ENCODE results near the gene SLC26A9. TPM values are rescaled to one million over a fixed set of nuclear protein-coding genes. Genes with fewer than 3 reads are reported as not detected.
"Not testable (repeated sequence)": the region's sequence is repeated elsewhere in the genome, so short reads cannot be mapped to it uniquely, and the experiment has no call there.

Gene SLC26A9
- total and polyA plus RNA-seq, 8 donors: 4.1 to 42.5 (median 6.8) TPM

- Histone ChIP-seq H3K27me3 (no peaks in the 10 kb centered on the region), H3K36me3 (no peaks in the 10 kb centered on the region), H3K4me3 (no peak overlapping the region), H3K27ac (no peak overlapping the region), H3K4me1 (peaks cover 3 to 8% of the 10 kb centered on the region in 2 donors), H3K9me3 (no peaks in the 10 kb centered on the region)
- ATAC-seq: no peak
- intact Hi-C loops (cut with DNase I): loop anchor here in 1 of 2 donors (10.0 kb wide), 2 partner anchors 119 to 201 kb away; partner anchors contain the start of gene AVPR1B
- DNase-seq: no peak
- TF ChIP-seq, protein P1, sequence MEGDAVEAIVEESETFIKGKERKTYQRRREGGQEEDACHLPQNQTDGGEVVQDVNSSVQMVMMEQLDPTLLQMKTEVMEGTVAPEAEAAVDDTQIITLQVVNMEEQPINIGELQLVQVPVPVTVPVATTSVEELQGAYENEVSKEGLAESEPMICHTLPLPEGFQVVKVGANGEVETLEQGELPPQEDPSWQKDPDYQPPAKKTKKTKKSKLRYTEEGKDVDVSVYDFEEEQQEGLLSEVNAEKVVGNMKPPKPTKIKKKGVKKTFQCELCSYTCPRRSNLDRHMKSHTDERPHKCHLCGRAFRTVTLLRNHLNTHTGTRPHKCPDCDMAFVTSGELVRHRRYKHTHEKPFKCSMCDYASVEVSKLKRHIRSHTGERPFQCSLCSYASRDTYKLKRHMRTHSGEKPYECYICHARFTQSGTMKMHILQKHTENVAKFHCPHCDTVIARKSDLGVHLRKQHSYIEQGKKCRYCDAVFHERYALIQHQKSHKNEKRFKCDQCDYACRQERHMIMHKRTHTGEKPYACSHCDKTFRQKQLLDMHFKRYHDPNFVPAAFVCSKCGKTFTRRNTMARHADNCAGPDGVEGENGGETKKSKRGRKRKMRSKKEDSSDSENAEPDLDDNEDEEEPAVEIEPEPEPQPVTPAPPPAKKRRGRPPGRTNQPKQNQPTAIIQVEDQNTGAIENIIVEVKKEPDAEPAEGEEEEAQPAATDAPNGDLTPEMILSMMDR (IDR thresholded peaks at IDR 0.05): no peak
Measured at GRCh38 chr1:205914155-205914507, 29.1 kb downstream of the SLC26A9 start.

DNA sequence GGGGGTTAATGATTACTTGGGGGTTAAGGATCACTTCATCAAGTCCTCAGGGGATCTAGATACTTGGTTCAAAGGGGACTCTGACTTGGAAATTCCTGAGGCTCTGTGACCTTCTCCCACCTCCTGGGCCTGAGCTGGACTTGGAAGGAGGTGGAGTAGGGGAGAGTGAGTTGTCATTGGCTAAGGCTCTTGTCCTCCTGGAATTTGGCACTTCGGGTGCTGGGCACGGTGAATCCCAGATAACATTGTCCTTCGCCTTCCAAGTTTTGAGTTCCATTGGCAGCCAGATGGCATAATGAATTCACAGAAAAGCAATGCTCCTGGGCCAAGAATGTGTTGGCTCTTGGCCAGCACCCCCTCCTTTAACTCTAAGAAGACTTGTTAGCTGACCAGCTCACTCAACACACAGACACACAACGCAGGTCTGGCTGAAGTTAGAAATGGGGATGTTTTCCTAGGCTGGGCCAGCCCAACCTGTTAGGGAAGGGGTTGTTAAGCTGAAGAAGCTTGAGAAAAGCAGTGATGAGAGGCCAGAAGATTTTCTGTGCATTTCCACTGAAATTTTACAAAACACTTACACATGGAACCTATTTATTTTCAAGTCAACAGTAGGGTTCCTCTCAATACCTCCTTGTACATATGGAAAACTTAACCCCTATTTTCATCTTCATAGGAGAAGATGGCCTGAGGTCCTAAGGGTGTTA, 29.7 kb downstream of the SLC26A9 start:
- H3K27me3 ChIP-seq: no peaks in the 10 kb centered on the region
- no peaks in the 10 kb centered on the region for H3K36me3 ChIP-seq
- H3K27ac ChIP-seq: no peak overlapping the region
- TF ChIP-seq, protein P1 (IDR thresholded peaks at IDR 0.05): no peak
- peak in 2 of 4 donors; percentile 64 to 67 for DNase-seq
- H3K4me3 ChIP-seq: no peak overlapping the region
- H3K4me1 ChIP-seq: peaks cover 0 to 7% of the 10 kb centered on the region in 2 donors
- H3K9me3 ChIP-seq: no peaks in the 10 kb centered on the region
- intact Hi-C loops (cut with DNase I): loop anchor here in 1 of 2 donors (10.0 kb wide), 2 partner anchors 119 to 201 kb away; partner anchors contain the start of gene AVPR1B
- ATAC-seq: peak; percentile 78

DNA sequence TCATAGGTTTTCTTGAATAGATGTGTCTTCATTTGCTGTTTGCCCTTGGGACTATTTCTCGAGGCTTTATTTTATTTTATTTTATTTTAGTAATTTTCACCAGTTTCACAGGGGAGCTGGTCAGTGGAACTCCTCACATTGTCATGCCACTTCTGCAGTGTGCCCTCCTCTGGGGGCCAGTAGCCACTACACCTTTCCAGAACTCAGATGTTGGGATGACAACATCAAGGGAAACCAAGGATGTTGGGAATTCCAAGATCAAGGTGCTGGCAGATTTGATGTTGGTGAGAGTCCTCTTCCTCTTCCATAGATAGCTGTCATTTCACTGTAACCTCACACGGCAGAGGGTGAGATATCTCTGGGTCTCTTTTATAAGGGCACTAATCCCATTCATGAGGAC, 35.5 kb downstream of the SLC26A9 start:
- intact Hi-C loops (cut with DNase I): no loop called here
- TF ChIP-seq, protein P1 (IDR thresholded peaks at IDR 0.05): peak; percentile 18 to 32
- Histone ChIP-seq H3K27ac (no peak overlapping the region), H3K4me1 (no peaks in the 10 kb centered on the region), H3K4me3 (no peak overlapping the region), H3K36me3 (no peaks in the 10 kb centered on the region), H3K27me3 (no peaks in the 10 kb centered on the region), H3K9me3 (no peaks in the 10 kb centered on the region)
- ATAC-seq (peak; percentile 77), DNase-seq (no peak)

GRCh38 chr1:205905095-205905494, 38.2 kb downstream of the SLC26A9 start:
- DNase-seq; intact Hi-C loops (cut with DNase I); H3K9me3 ChIP-seq; H3K27me3 ChIP-seq; H3K4me1 ChIP-seq; ATAC-seq; H3K36me3 ChIP-seq; H3K4me3 ChIP-seq; H3K27ac ChIP-seq: not testable (repeated sequence)

- Histone ChIP-seq H3K4me3 (no peak overlapping the region), H3K4me1 (no peaks in the 10 kb centered on the region), H3K36me3 (no peaks in the 10 kb centered on the region), H3K27ac (no peak overlapping the region), H3K9me3 (no peaks in the 10 kb centered on the region), H3K27me3 (peaks cover 0 to 8% of the 10 kb centered on the region in 2 donors)
- TF ChIP-seq, protein P1 (IDR thresholded peaks at IDR 0.05): no peak
- no peak for DNase-seq
- ATAC-seq: no peak
- intact Hi-C loops (cut with DNase I): no loop called here
Measured at GRCh38 chr1:205896351-205896750, 46.9 kb downstream of the SLC26A9 start.

- not testable (repeated sequence) for ATAC-seq, DNase-seq
Measured at GRCh38 chr1:205894119-205894518, 49.1 kb downstream of the SLC26A9 start.

GRCh38 chr1:205892175-205892574, 51.1 kb downstream of the SLC26A9 start:
- ATAC-seq; H3K36me3 ChIP-seq; intact Hi-C loops (cut with DNase I); DNase-seq; H3K27ac ChIP-seq; H3K27me3 ChIP-seq; H3K4me1 ChIP-seq; H3K4me3 ChIP-seq; H3K9me3 ChIP-seq: not testable (repeated sequence)

More at GRCh38 chr1:205894119-205894518, 49.1 kb downstream of the SLC26A9 start:
- H3K9me3 ChIP-seq; intact Hi-C loops (cut with DNase I); H3K27me3 ChIP-seq; H3K4me1 ChIP-seq; H3K27ac ChIP-seq; H3K36me3 ChIP-seq; H3K4me3 ChIP-seq: not testable (repeated sequence)

DNA sequence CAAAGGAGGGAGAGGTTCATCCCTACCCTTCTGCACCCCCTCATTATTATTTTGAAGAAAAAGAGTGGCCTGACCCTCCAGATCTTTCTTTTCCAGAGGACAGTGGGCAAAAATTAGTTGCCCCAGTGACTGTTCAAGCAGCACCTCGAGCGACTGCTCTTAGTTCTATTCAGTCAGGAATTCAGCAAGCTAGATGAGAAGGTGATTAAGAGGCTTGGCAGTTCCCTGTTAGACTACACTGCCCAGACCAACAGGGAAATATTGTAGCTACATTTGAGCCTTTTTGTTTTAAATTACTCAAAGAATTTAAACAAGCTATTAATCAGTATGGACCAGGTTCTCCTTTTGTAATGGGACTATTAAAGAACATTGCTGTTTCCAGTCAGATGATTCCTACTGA, 51.8 kb downstream of the SLC26A9 start:
- ATAC-seq; DNase-seq; intact Hi-C loops (cut with DNase I): not testable (repeated sequence)

GRCh38 chr1:205890631-205891030, 52.6 kb downstream of the SLC26A9 start:
- H3K9me3 ChIP-seq; intact Hi-C loops (cut with DNase I); H3K36me3 ChIP-seq; H3K4me3 ChIP-seq; DNase-seq; H3K4me1 ChIP-seq; H3K27ac ChIP-seq; H3K27me3 ChIP-seq; ATAC-seq: not testable (repeated sequence)

More for the DNA sequence above, 51.8 kb downstream of the SLC26A9 start:
- not testable (repeated sequence) for H3K27me3 ChIP-seq, H3K36me3 ChIP-seq, H3K27ac ChIP-seq, H3K4me3 ChIP-seq, H3K9me3 ChIP-seq, H3K4me1 ChIP-seq

Data from left lung (tissue), 10 donors.